ENCODE measurements around the gene SUFU. TPM values are rescaled to one million over a fixed set of nuclear protein-coding genes. Genes with fewer than 3 reads are reported as not detected.

Gene SUFU
- total and polyA plus RNA-seq, 7 donors = 1.2 to 10.5 (median 6.6) TPM

DNA sequence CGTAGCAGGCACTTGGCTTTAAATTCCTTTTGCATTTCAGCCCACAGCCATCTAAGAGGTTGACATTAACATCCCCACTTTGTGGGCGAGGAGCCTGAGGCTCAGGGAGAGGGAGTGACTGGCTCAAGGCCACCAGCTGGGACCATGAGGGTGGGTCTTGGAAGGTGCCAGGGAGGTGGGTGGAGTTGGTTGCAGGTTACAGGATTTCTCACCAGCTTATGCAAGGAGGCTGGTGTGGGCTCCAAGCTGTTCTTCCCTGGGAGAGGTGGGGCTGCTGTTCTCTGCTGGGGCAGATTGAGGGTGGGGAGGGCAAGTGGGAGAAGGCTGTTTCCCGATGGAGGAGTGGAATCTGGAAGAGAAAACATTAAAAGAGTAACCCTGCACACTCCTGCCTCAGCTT is 38.3 kb upstream of the SUFU start:
- Histone ChIP-seq H3K9me3 (no peaks in the 10 kb centered on the region), H3K4me3 (no peak overlapping the region), H3K4me1 (peaks cover 0 to 22% (median 12%) of the 10 kb centered on the region in 4 donors), H3K27ac (no peak overlapping the region), H3K27me3 (no peaks in the 10 kb centered on the region), H3K36me3 (no peaks in the 10 kb centered on the region)
- TF ChIP-seq, protein P1, sequence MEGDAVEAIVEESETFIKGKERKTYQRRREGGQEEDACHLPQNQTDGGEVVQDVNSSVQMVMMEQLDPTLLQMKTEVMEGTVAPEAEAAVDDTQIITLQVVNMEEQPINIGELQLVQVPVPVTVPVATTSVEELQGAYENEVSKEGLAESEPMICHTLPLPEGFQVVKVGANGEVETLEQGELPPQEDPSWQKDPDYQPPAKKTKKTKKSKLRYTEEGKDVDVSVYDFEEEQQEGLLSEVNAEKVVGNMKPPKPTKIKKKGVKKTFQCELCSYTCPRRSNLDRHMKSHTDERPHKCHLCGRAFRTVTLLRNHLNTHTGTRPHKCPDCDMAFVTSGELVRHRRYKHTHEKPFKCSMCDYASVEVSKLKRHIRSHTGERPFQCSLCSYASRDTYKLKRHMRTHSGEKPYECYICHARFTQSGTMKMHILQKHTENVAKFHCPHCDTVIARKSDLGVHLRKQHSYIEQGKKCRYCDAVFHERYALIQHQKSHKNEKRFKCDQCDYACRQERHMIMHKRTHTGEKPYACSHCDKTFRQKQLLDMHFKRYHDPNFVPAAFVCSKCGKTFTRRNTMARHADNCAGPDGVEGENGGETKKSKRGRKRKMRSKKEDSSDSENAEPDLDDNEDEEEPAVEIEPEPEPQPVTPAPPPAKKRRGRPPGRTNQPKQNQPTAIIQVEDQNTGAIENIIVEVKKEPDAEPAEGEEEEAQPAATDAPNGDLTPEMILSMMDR (IDR thresholded peaks at IDR 0.05) = no peak
- no peak for TF ChIP-seq POLR2A (IDR thresholded peaks at IDR 0.05)
- no peak for TF ChIP-seq EP300 (IDR thresholded peaks at IDR 0.05)
- no peak for TF ChIP-seq POLR2AphosphoS5 (IDR thresholded peaks at IDR 0.05)
- DNase-seq = no peak
- intact Hi-C loops (cut with DNase I) = no loop called here
- 49 to 74% methylated on average over 3 of the region's 3 CpGs for WGBS, 2 donors

DNA sequence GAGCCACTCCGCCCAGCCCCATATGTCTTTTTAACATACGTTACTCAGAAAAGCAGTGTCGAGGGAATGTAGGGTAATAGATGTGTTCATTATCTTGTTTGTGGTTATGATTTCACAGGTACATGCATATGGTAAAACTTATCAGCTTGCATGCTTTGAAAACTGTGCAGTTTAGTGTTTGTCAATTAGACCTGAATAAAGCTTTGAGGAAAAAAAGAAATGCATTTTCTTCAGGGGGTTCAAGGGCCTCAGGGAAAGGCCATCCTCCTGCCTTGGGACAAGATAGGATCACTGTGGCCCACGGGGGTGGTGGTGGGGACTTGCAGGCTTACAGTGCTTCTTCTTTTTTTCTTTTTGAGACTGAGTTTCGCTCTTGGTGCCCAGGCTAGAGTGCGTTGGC is 36.5 kb upstream of the SUFU start:
- peaks cover 0 to 5% (median 0%) of the 10 kb centered on the region in 4 donors for H3K36me3 ChIP-seq
- H3K27me3 ChIP-seq = no peaks in the 10 kb centered on the region
- intact Hi-C loops (cut with DNase I) = no loop called here
- TF ChIP-seq, protein P1 (IDR thresholded peaks at IDR 0.05) = no peak
- TF ChIP-seq POLR2AphosphoS5 (IDR thresholded peaks at IDR 0.05) (no peak), EP300 (IDR thresholded peaks at IDR 0.05) (no peak), POLR2A (IDR thresholded peaks at IDR 0.05) (no peak)
- DNase-seq = no peak
- H3K27ac ChIP-seq = no peak overlapping the region
- peaks cover 0 to 6% (median 0%) of the 10 kb centered on the region in 4 donors for H3K4me1 ChIP-seq
- no peak overlapping the region for H3K4me3 ChIP-seq
- no peaks in the 10 kb centered on the region for H3K9me3 ChIP-seq
- WGBS, 2 donors = 84 to 85% methylated on average over 6 of the region's 6 CpGs

DNA sequence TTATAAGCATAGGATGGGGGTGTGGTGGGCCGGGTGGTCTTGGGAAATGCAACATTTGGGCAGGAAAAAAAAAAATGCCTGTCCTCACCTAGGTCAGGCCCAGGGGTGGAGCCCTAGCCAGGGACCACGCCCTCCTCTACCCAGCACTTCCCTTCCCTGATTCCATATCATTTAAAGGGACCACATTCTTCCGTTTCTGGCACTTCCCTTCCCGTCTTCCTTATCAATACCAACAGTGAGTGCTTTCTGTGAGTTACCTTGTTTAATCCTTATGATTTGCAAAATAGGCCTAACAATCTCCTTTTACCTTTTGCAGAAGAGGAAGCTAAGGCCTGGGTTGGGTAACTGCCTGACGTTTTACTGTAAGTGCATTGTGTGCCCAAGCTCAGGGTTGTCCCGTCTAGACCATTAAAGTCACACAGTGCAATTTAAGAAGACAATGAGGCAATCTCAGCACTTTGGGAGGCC is 35.8 kb upstream of the SUFU start:
- no peak for TF ChIP-seq POLR2A (IDR thresholded peaks at IDR 0.05)
- TF ChIP-seq, protein P1 (IDR thresholded peaks at IDR 0.05) = no peak
- no peak for TF ChIP-seq POLR2AphosphoS5 (IDR thresholded peaks at IDR 0.05)
- TF ChIP-seq EP300 (IDR thresholded peaks at IDR 0.05) = no peak
- 9 to 54% methylated on average over 6 of the region's 6 CpGs for WGBS, 2 donors
- no peak for DNase-seq
- no peak overlapping the region for H3K4me3 ChIP-seq
- intact Hi-C loops (cut with DNase I) = no loop called here
- peaks cover 0 to 5% (median 0%) of the 10 kb centered on the region in 4 donors for H3K36me3 ChIP-seq
- no peaks in the 10 kb centered on the region for H3K4me1 ChIP-seq
- H3K9me3 ChIP-seq = no peaks in the 10 kb centered on the region
- no peaks in the 10 kb centered on the region for H3K27me3 ChIP-seq
- H3K27ac ChIP-seq = no peak overlapping the region

DNA sequence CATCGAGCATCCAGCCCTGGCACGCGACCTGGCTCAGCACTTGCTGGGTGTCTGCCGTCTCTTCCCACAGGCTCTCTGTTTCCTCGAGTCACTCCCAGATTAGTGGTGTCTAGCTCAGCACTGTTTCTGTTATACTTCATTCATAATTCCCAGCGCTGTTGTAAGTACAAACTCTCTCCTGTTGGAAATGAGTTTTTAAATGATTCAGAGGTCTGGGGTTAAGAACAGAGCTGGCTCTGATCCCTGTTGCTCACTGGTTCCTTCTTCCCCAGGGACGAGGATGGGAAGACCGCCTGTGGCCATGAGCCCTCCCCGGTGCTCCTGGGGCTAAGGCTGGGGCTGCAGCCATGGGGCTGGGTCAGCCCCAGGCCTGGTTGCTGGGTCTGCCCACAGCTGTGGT is 35.1 kb upstream of the SUFU start:
- H3K27ac ChIP-seq = no peak overlapping the region
- H3K4me1 ChIP-seq = no peaks in the 10 kb centered on the region
- no peak for DNase-seq
- no peak for TF ChIP-seq POLR2AphosphoS5 (IDR thresholded peaks at IDR 0.05)
- no peak for TF ChIP-seq EP300 (IDR thresholded peaks at IDR 0.05)
- no peak for TF ChIP-seq POLR2A (IDR thresholded peaks at IDR 0.05)
- TF ChIP-seq, protein P1 (IDR thresholded peaks at IDR 0.05) = no peak
- no peaks in the 10 kb centered on the region for H3K9me3 ChIP-seq
- no peak overlapping the region for H3K4me3 ChIP-seq
- peaks cover 0 to 5% (median 0%) of the 10 kb centered on the region in 4 donors for H3K36me3 ChIP-seq
- WGBS, 2 donors = 89 to 90% methylated on average over 9 of the region's 9 CpGs
- intact Hi-C loops (cut with DNase I) = no loop called here
- H3K27me3 ChIP-seq = no peaks in the 10 kb centered on the region

Data from sigmoid colon (tissue), 7 donors.